AG09309 (cell line): ENCODE data around the gene TMEM183A.

Experiments
- DNase-seq: peaks from one replicate; pipeline ENCODE4 v3.0.0-alpha.2; 2010; ENCODE audit warnings: low read depth
- H3K4me3 ChIP-seq: 2 replicates; pipeline ENCODE4 v1.5.1; 2011; ENCODE audit warnings: mild to moderate bottlenecking, low read depth, low read length, moderate library complexity; ENCODE audit not compliant: control insufficient read depth
- CTCF ChIP-seq: IDR thresholded peaks from 2 replicates; pipeline ENCODE4 v1.5.1; 2011; ENCODE audit warnings: mild to moderate bottlenecking, low read depth, low read length, inconsistent platforms; ENCODE audit not compliant: insufficient read depth, control insufficient read depth; ENCODE audit errors: missing control alignments

The TMEM183A gene

DNA sequence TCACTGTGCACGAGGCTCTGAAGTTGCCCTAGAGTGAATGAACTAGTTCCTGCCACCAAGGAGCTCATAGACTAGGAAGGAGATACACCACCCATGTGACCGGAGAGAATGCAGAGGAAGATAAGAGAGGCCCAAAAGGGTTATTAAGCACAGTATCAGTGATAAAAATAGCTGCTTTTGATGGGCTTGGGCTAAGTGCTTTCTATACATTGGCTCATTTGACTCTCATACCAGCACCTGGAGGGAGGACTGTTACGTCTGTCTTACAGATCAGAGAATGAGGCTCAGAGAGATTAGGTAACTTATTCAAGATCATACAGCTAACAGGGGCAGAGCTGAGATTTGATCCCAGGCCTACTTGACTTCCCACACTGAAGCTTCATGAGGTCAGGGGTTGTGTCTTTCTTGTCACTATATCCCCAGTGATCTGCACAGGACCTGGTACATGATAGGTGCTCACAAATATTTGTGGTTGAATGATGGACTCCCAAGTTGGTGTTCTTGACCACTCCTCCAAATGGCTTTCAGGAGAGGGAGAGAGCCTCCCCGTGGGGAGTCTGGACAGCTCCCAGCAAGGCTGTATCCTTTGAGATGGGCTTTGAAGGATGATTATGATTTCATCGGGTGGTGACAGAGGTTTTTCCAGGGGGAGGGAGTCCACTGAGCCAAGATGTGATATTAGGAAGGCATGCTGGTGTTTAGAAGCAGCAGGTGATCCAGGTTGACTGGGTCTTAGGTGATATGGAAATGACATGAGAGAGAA, 33.5 kb downstream of the TMEM183A start:
- no peak for DNase-seq
- no peak overlapping the region for H3K4me3 ChIP-seq
- TF ChIP-seq CTCF = no peak

GRCh38 chr1:203041351-203041932, 34.3 kb downstream of the TMEM183A start:
- no peak for TF ChIP-seq CTCF
- no peak for DNase-seq
- H3K4me3 ChIP-seq = no peak overlapping the region

- H3K4me3 ChIP-seq = no peak overlapping the region
- no peak for DNase-seq
- TF ChIP-seq CTCF = no peak
Measured at GRCh38 chr1:203043830-203044545, 36.8 kb downstream of the TMEM183A start.

DNA sequence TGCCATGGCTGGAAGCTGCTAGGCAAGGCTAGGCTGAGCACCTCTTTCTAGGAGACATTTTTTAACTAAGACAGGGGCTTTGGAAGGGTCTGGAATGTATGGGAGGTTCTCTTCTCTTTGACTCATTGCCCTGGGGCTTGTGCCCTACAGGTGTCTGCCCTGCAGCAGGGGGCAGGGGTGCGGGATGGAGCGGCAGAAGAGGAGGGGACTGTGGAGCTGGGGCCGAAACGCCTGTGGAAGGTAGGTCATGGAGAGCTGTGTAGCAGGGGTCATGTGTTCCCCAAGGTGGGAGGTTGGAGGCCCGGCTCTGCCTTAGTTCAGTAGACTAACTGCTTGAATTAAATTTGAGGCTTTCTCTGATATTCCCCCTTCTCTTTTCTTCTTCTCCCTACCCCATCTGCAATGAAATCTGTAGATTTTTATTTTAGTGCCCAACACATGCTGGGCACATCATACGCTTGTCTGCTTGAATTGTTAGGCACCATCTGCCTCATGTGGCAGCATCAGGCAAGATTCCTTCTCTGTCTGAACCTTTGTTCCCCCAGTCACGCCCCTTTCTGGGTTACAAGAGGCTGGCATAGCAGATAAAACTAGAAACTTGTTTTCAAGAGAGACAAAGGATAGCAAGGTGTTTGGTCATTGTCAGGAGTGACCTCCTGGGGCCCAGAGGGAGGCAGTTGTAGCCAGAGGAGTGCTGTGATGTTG, 37.5 kb downstream of the TMEM183A start:
- no peak for DNase-seq
- no peak for TF ChIP-seq CTCF
- H3K4me3 ChIP-seq = no peak overlapping the region

GRCh38 chr1:203045336-203045735, 38.2 kb downstream of the TMEM183A start:
- DNase-seq = no peak
- H3K4me3 ChIP-seq = no peak overlapping the region
- no peak for TF ChIP-seq CTCF

- no peak for TF ChIP-seq CTCF
- no peak overlapping the region for H3K4me3 ChIP-seq
- DNase-seq = no peak
Measured at GRCh38 chr1:203045821-203046594, 38.8 kb downstream of the TMEM183A start.
